SK-N-MC (cell line): ENCODE results near the gene RGS13.

Source experiments
- DNase-seq: peaks from one replicate; pipeline ENCODE4 v3.0.0-alpha.2; 2011; ENCODE audit warnings: low read depth, low spot score
- H3K27ac ChIP-seq: fragments of 200-600 bp; sonication (generic); 2 replicates; pipeline ENCODE4 v1.5.1; 2016; ENCODE audit warnings: mixed run types
- H3K36me3 ChIP-seq: fragments of 200-600 bp; sonication (generic); 2 replicates; pipeline ENCODE4 v1.6.1; 2017; ENCODE audit warnings: antibody characterized with exemption, low read length, mixed read lengths; ENCODE audit not compliant: insufficient read depth
- H3K4me3 ChIP-seq: fragments of 200-600 bp; sonication (generic); 2 replicates; pipeline ENCODE4 v1.5.1; 2016
- H3K9ac ChIP-seq: fragments of 200-600 bp; sonication (generic); 2 replicates; pipeline ENCODE4 v1.8.0; 2017; ENCODE audit warnings: mixed run types, mixed read lengths; ENCODE audit not compliant: insufficient read length
- H3K9me3 ChIP-seq: fragments of 200-600 bp; sonication (generic); 2 replicates; pipeline ENCODE4 v1.6.1; 2017; ENCODE audit warnings: low read depth, mild to moderate bottlenecking, antibody characterized with exemption, low read length, moderate library complexity, mixed read lengths
- EZH2 ChIP-seq: fragments of 200-600 bp; sonication (generic); IDR thresholded peaks from one replicate; pipeline ENCODE4 v1.6.1; 2017; ENCODE audit warnings: antibody characterized with exemption
- FOXP2 ChIP-seq: optimal IDR thresholded peaks from 2 replicates; pipeline ENCODE3; 2011; ENCODE audit warnings: mild to moderate bottlenecking, moderate library complexity; ENCODE audit not compliant: insufficient read depth; ENCODE audit errors: extremely low read length, control extremely low read depth
- POLR2AphosphoS5 ChIP-seq: IDR thresholded peaks from 2 replicates; pipeline ENCODE4 v1.6.1; 2012; ENCODE audit warnings: mild to moderate bottlenecking, low read depth, low read length, borderline replicate concordance

The RGS13 gene

DNA sequence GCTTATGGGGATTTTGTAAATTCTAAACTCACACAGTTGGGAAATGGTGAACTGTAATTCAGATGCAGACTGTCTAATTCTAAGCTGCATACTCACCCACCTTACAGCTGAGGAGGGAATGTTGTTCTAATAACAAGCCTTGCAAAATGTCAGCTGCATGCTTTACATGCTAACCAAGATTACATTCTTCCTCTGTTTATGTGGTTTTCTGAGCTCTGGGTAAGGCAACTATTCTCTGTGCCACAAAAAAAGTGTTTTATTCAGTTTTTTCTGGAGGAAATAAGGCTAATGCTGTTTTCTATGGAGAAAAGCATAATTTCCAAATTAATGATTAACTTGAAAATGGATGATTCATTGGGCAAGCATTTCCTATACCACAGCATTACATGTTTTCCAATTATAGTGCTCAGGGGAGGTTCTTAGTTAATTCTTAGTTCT, 64.9 kb downstream of the RGS13 start:
- TF ChIP-seq EZH2: no peak
- peak; percentile 60 for TF ChIP-seq FOXP2
- TF ChIP-seq POLR2AphosphoS5: no peak
- H3K36me3 ChIP-seq: no peaks in the 10 kb centered on the region
- peak overlapping the region; percentile 72 for H3K27ac ChIP-seq
- H3K9ac ChIP-seq: no peak overlapping the region
- 0 out of 2 replicates have a peak overlapping the region, but pooled peaks have one; percentile 32 for H3K4me3 ChIP-seq
- H3K9me3 ChIP-seq: no peaks in the 10 kb centered on the region
- DNase-seq: peak; percentile 60

DNA sequence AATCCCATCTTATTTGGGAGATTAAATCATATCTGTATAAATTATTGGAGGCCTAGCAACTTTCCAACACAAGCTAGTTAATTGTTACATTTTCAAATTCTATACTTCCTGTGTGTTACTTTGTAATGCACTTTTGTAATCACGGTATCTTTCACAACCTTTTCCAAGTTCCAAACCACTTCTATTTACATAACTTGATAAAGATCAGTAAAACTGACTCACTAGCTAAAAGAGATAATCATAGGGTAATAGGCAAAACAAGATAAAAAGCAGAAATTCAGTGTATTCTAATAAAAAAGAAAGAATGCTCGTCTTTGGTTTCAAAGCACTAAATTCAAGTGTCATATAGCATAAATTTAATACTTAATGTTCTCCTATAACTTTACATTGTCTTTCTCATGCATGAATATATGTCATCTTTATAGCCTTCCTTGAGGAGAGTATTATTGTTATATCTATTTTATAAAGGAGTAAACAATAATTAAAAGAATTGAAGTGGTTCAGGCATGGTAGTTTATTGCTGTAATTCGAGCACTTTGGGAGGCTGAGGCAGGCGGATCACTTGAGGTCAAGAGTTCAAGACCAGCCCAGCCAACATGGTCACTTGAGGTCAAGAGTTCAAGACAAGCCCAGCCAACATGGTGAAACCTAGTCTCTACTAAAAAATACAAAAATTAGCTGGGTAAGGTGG, 66.4 kb downstream of the RGS13 start:
- Histone ChIP-seq H3K9ac (no peak overlapping the region), H3K27ac (peak overlapping the region; percentile 59; the same call in 1 of the 2 replicates), H3K4me3 (0 out of 2 replicates have a peak overlapping the region, but pooled peaks have one; percentile 18), H3K36me3 (no peaks in the 10 kb centered on the region), H3K9me3 (no peaks in the 10 kb centered on the region)
- TF ChIP-seq EZH2 (no peak), FOXP2 (no peak), POLR2AphosphoS5 (no peak)
- DNase-seq: peak; percentile 83

GRCh38 chr1:192703283-192704206, 67.6 kb downstream of the RGS13 start:
- Histone ChIP-seq H3K9ac (no peak overlapping the region), H3K4me3 (no peak overlapping the region), H3K36me3 (no peaks in the 10 kb centered on the region), H3K27ac (no peak overlapping the region), H3K9me3 (no peaks in the 10 kb centered on the region)
- DNase-seq: no peak
- TF ChIP-seq EZH2 (no peak), POLR2AphosphoS5 (no peak), FOXP2 (no peak)

DNA sequence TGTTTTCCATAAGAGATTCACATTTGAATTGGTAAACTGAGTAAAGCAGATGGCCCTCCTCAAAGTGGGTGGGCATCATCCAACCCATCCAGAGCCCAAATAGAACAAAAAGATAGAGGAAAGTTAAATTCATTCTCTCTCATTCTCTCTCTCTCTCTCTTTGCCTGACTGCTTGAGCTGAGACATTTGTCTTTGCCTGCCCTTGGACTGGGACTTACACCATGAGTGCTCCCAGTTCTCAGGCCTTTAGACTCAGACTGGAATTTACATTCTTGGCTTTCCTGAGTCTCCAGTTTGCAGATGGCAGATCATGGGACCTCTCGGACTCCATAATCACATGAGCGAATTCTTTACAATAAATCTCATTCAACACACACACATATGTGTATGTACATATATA, 69.6 kb downstream of the RGS13 start:
- no peak overlapping the region for H3K9ac ChIP-seq
- no peak for TF ChIP-seq POLR2AphosphoS5
- TF ChIP-seq EZH2: no peak
- no peak for TF ChIP-seq FOXP2
- DNase-seq: no peak
- H3K36me3 ChIP-seq: no peaks in the 10 kb centered on the region
- H3K27ac ChIP-seq: no peak overlapping the region
- H3K4me3 ChIP-seq: no peak overlapping the region
- no peaks in the 10 kb centered on the region for H3K9me3 ChIP-seq

GRCh38 chr1:192706936-192707335, 71.0 kb downstream of the RGS13 start:
- Histone ChIP-seq H3K9ac (no peak overlapping the region), H3K36me3 (no peaks in the 10 kb centered on the region), H3K27ac (no peak overlapping the region), H3K9me3 (no peaks in the 10 kb centered on the region), H3K4me3 (no peak overlapping the region)
- TF ChIP-seq EZH2 (no peak), POLR2AphosphoS5 (no peak), FOXP2 (no peak)
- DNase-seq: no peak

- H3K9ac ChIP-seq: no peak overlapping the region
- no peak for TF ChIP-seq POLR2AphosphoS5
- TF ChIP-seq FOXP2: no peak
- no peak for TF ChIP-seq EZH2
- no peak overlapping the region for H3K4me3 ChIP-seq
- H3K9me3 ChIP-seq: no peaks in the 10 kb centered on the region
- no peak overlapping the region for H3K27ac ChIP-seq
- DNase-seq: no peak
- H3K36me3 ChIP-seq: no peaks in the 10 kb centered on the region
Observed at GRCh38 chr1:192707978-192708547, 72.1 kb downstream of the RGS13 start.

- no peak for DNase-seq
Observed at GRCh38 chr1:192709544-192709943, 73.6 kb downstream of the RGS13 start.

More at GRCh38 chr1:192709544-192709943, 73.6 kb downstream of the RGS13 start:
- no peaks in the 10 kb centered on the region for H3K9me3 ChIP-seq
- H3K9ac ChIP-seq: no peak overlapping the region
- no peak for TF ChIP-seq POLR2AphosphoS5
- no peak overlapping the region for H3K4me3 ChIP-seq
- no peaks in the 10 kb centered on the region for H3K36me3 ChIP-seq
- no peak overlapping the region for H3K27ac ChIP-seq
